Heart left ventricle (tissue), 16 donors: ENCODE results near the gene USP47. TPM values are rescaled to one million over a fixed set of nuclear protein-coding genes. Genes with fewer than 3 reads are reported as not detected.

Experiments used
- ATAC-seq, 4 donors: fragments of 200-7000 bp; cut with Tn5 transposase; one replicate each; pipeline ENCODE4 v1.9.1; 2020 to 2022; ENCODE audit warnings: moderate library complexity in 4 of 4, mild to moderate bottlenecking in 3 of 4, moderate number of reproducible peaks in 1 of 4
- DNase-seq, 5 donors: peaks; one replicate each; pipeline ENCODE4 v3.0.0-alpha.2; 2020
- H3K27ac ChIP-seq, 12 donors: fragments of 200-600 bp; sonication (generic) in 4 of 12; one replicate each; pipeline versions ENCODE4 v1.5.0 to v1.8.0; 2016 to 2022; ENCODE audit warnings: mild to moderate bottlenecking in 2 of 12
- H3K27me3 ChIP-seq, 9 donors: fragments of 200-600 bp; sonication (generic) in 2 of 9; one replicate each; pipeline versions ENCODE4 v1.5.1 to v1.8.0; 2016 to 2022; ENCODE audit warnings: mild to moderate bottlenecking in 3 of 9
- H3K36me3 ChIP-seq, 9 donors: fragments of 200-600 bp; sonication (generic) in 2 of 9; one replicate each; pipeline versions ENCODE4 v1.5.0 to v1.8.0; 2018 to 2022; ENCODE audit warnings: mild to moderate bottlenecking in 2 of 9
- H3K4me1 ChIP-seq, 12 donors: fragments of 200-600 bp; sonication (generic) in 4 of 12; one replicate each; pipeline versions ENCODE4 v1.5.0 to v1.8.0; 2016 to 2022; ENCODE audit warnings: mild to moderate bottlenecking in 3 of 12
- H3K4me3 ChIP-seq, 12 donors: fragments of 200-600 bp; sonication (generic) in 4 of 12; one replicate each; pipeline versions ENCODE4 v1.5.0 to v1.8.0; 2017 to 2022; ENCODE audit warnings: mild to moderate bottlenecking in 9 of 12, moderate library complexity in 4 of 12
- H3K9me3 ChIP-seq, 12 donors: fragments of 200-600 bp; sonication (generic) in 4 of 12; one replicate each; pipeline versions ENCODE4 v1.5.0 to v1.8.0; 2016 to 2022; ENCODE audit warnings: mild to moderate bottlenecking in 1 of 12
- CTCF ChIP-seq, 12 donors: fragments of 200-600 bp; sonication (generic) in 4 of 12; IDR thresholded peaks; one replicate each; pipeline versions ENCODE4 v1.5.0 to v1.8.0; 2018 to 2022; ENCODE audit warnings: antibody characterized with exemption in 12 of 12, mild to moderate bottlenecking in 5 of 12
- POLR2A ChIP-seq, 2 donors: fragments of 450-650 bp; IDR thresholded peaks; one replicate each; pipeline ENCODE4 v1.6.1; 2017; ENCODE audit warnings: antibody characterized with exemption in 2 of 2, mild to moderate bottlenecking in 2 of 2, moderate library complexity in 2 of 2
- WGBS, 4 donors: extraction: QIAGEN DNeasy Blood & Tissue Kit in 2 of 4; methylation state at CpG; one replicate each; pipeline versions ENCODE4 v1.1.5 to v1.1.7; 2013 to 2018; 5-methylcytosine and 5-hydroxymethylcytosine counted together
- intact Hi-C, 10 donors: fragments of 100-400 bp; cut with DNase I; formaldehyde crosslinking; loops; one replicate each; pipeline versions ENCODE4 v1.11.1 to v1.14.2; 2022
- polyA plus RNA-seq, 2 donors: library from polyadenylated mRNA; stranded (reverse); fragments of 200-250 nt; gene quantifications; one replicate each; pipeline ENCODE4 v1.2.3, GENCODE V29; 2013
- total RNA-seq, 9 donors: library from RNA; depleted of rRNA in 2 of 9; stranded (reverse); fragments of >200 nt in 2 of 9; fragmentation: NEBNext Ultra II Directional in 3 of 9; extraction: Animal tissue kit (Norgen Biotek cat#: 25700) in 3 of 9; gene quantifications; one replicate each; pipeline versions ENCODE4 v1.1.0 to v1.2.4, GENCODE V29; 2016 to 2023
- donor health status: ischemic (EF 13 %, LVEDD 7.1; RV severe dilation, severe dysfunction).
- donor health status: healthy with polysubstance abuse.
- donor health status: DM: no; HTN: yes; CAD: no.
- donor health status: DM: no; HTN: no; CAD: no.
- donor health status: ischemic (EF 25% LVEDD 6.9; RV normal size, moderate dysfunction).
- donor health status: ischemic (EF 25% LVEDD 5.7; RV mildly dilated, moderate dysfunction).
- donor health status: healthy.
- donor health status: DM: yes; HTN: yes; CAD: no.
- donor health status: ischemic (EF 35%, LVEDD 5.7; RV mildly dilated, moderate dysfunction).
- donor health status: nonischemic (EF 11% LVEDD 7.7; RV severe dilation, severe dysfunction).
- donor health status: DM: yes; HTN: yes; CAD: no.
- donor health status: PGD.
- donor health status: ischemic (EF 29% LVEDD 5.4; RV normal size, mild dysfunction).
- donor health status: nonischemic (EF 23%, LVEDD 6.1; RV moderate dilation, normal function).

The USP47 gene
- total and polyA plus RNA-seq, 11 donors, result 26.2 to 89.6 (median 54.3) TPM

GRCh38 chr11:11946180-11946579, 104.4 kb downstream of the USP47 start:
- ATAC-seq (no peak), DNase-seq (no peak)
- intact Hi-C loops, result no loop called here
- Histone ChIP-seq H3K36me3 (peaks cover 0 to 95% (median 81%) of the 10 kb centered on the region in 9 donors), H3K4me1 (peaks cover 0 to 37% (median 5%) of the 10 kb centered on the region in 12 donors), H3K9me3 (no peaks in the 10 kb centered on the region), H3K27ac (peak overlapping the region in 11 of 12 donors; percentile 0 to 64 (median 44)), H3K4me3 (no peak overlapping the region), H3K27me3 (no peaks in the 10 kb centered on the region)
- no peak for TF ChIP-seq POLR2A (IDR thresholded peaks at IDR 0.05)
- no peak for TF ChIP-seq CTCF (IDR thresholded peaks at IDR 0.05)
- 62 to 69% (median 64%) methylated on average over 2 of the region's 2 CpGs for WGBS, 4 donors

GRCh38 chr11:11946878-11947277, 105.1 kb downstream of the USP47 start:
- Histone ChIP-seq H3K36me3 (peaks cover 0 to 95% (median 82%) of the 10 kb centered on the region in 9 donors), H3K4me1 (peaks cover 0 to 44% (median 5%) of the 10 kb centered on the region in 12 donors), H3K4me3 (no peak overlapping the region), H3K27me3 (no peaks in the 10 kb centered on the region), H3K27ac (peak overlapping the region in 8 of 12 donors; percentile 3 to 64 (median 54)), H3K9me3 (no peaks in the 10 kb centered on the region)
- no peak for TF ChIP-seq CTCF (IDR thresholded peaks at IDR 0.05)
- TF ChIP-seq POLR2A (IDR thresholded peaks at IDR 0.05), result no peak
- 94 to 97% (median 94%) methylated on average over 2 of the region's 2 CpGs for WGBS, 4 donors
- DNase-seq (no peak), ATAC-seq (no peak)
- intact Hi-C loops, result no loop called here

GRCh38 chr11:11947825-11948224, 106.1 kb downstream of the USP47 start:
- intact Hi-C loops, result no loop called here
- Histone ChIP-seq H3K4me3 (no peak overlapping the region), H3K9me3 (no peaks in the 10 kb centered on the region), H3K27ac (peak overlapping the region in 11 of 12 donors; percentile 23 to 59 (median 40)), H3K27me3 (no peaks in the 10 kb centered on the region), H3K4me1 (peaks cover 0 to 50% (median 5%) of the 10 kb centered on the region in 12 donors), H3K36me3 (peaks cover 0 to 95% (median 81%) of the 10 kb centered on the region in 9 donors)
- TF ChIP-seq CTCF (IDR thresholded peaks at IDR 0.05) (no peak), POLR2A (IDR thresholded peaks at IDR 0.05) (no peak)
- DNase-seq, result no peak
- ATAC-seq, result no peak
- 52 to 62% (median 53%) methylated on average over 4 of the region's 4 CpGs for WGBS, 4 donors

GRCh38 chr11:11948242-11948947, 106.6 kb downstream of the USP47 start:
- 77 to 94% (median 85%) methylated on average over 2 of the region's 2 CpGs for WGBS, 4 donors
- DNase-seq, result no peak
- Histone ChIP-seq H3K27ac (peak overlapping the region in 10 of 12 donors; percentile 23 to 59 (median 40)), H3K27me3 (no peaks in the 10 kb centered on the region), H3K4me1 (peaks cover 0 to 46% (median 5%) of the 10 kb centered on the region in 12 donors), H3K4me3 (no peak overlapping the region), H3K36me3 (peaks cover 0 to 95% (median 81%) of the 10 kb centered on the region in 9 donors), H3K9me3 (no peaks in the 10 kb centered on the region)
- TF ChIP-seq CTCF (IDR thresholded peaks at IDR 0.05), result no peak
- TF ChIP-seq POLR2A (IDR thresholded peaks at IDR 0.05), result no peak
- intact Hi-C loops, result no loop called here
- peak in 1 of 4 donors; percentile 54 for ATAC-seq
